B cell (primary cell): ENCODE results near the gene PPP2CA. TPM values are rescaled to one million over a fixed set of nuclear protein-coding genes. Genes with fewer than 3 reads are reported as not detected.
A peak's percentile ranks its signal among the peaks of the same experiment; 100 is the strongest.

Experiments used
- ATAC-seq: fragments of 200-7000 bp; cut with Tn5 transposase; one replicate; pipeline ENCODE4 v1.10.0; 2021; ENCODE audit warnings: low read depth, mild to moderate bottlenecking, moderate number of reproducible peaks, moderate library complexity
- CTCF ChIA-PET: fragments of 350-600 bp; sonication (Branson Sonifier 250); formaldehyde crosslinking; loops from one replicate; lab custom pipeline; 2021; ENCODE audit warnings: antibody characterized with exemption, inconsistent platforms; lab: Charles Lee
- POLR2A ChIA-PET: fragments of 350-600 bp; sonication (Branson Sonifier 250); formaldehyde crosslinking; loops from one replicate; lab custom pipeline; 2021; ENCODE audit warnings: antibody characterized with exemption; lab: Charles Lee
- DNase-seq: peaks from one replicate; pipeline ENCODE4 v3.0.0; 2013
- H2AFZ ChIP-seq: 2 replicates; pipeline ENCODE4 v1.6.1; 2012; ENCODE audit warnings: mild to moderate bottlenecking, low read depth, low read length; ENCODE audit not compliant: insufficient read depth, poor library complexity, severe bottlenecking
- H3K27ac ChIP-seq, 2 donors: 1 replicate in 1 of 2; 2 replicates in 1 of 2; pipeline ENCODE4 v1.5.1; 2012 to 2013; ENCODE audit warnings: low read length in 2 of 2, mild to moderate bottlenecking in 2 of 2, moderate library complexity in 1 of 2
- H3K27me3 ChIP-seq, 4 experiments: fragments of 200-600 bp in 1 of 4; sonication (generic) in 1 of 4; replicated peaks in 1 of 4; 1 replicate in 2 of 4; 2 replicates in 2 of 4; pipeline versions ENCODE4 v1.6.1 to v1.7.0; 2013 to 2016; ENCODE audit warnings: low read length in 3 of 4, mild to moderate bottlenecking in 2 of 4, mixed read lengths in 1 of 4, moderate library complexity in 1 of 4; ENCODE audit not compliant: insufficient read depth in 4 of 4, control insufficient read depth in 3 of 4; ENCODE audit errors: control extremely low read depth in 1 of 4
- H3K36me3 ChIP-seq, 2 experiments: replicated peaks in 1 of 2; 1 replicate in 1 of 2; 2 replicates in 1 of 2; pipeline versions ENCODE4 v1.6.1 to v1.7.1; 2013; ENCODE audit warnings: low read length in 1 of 2; ENCODE audit not compliant: insufficient read depth in 2 of 2, control insufficient read depth in 1 of 2; ENCODE audit errors: control extremely low read depth in 1 of 2, extremely low read depth in 1 of 2
- H3K4me1 ChIP-seq, 2 donors: fragments of 200-600 bp in 1 of 2; sonication (generic) in 1 of 2; 1 replicate in 1 of 2; 2 replicates in 1 of 2; pipeline versions ENCODE4 v1.5.1 to v1.6.1; 2013 to 2017; ENCODE audit warnings: low read length in 2 of 2; ENCODE audit not compliant: control insufficient read depth in 2 of 2, insufficient read depth in 2 of 2
- H3K4me2 ChIP-seq: replicated peaks from 2 replicates; pipeline ENCODE3; 2012; ENCODE audit warnings: mild to moderate bottlenecking, low read depth, low read length; ENCODE audit not compliant: poor library complexity, severe bottlenecking
- H3K4me3 ChIP-seq, 5 experiments: fragments of 200-600 bp in 1 of 5; sonication (generic) in 1 of 5; 1 replicate in 3 of 5; 2 replicates in 2 of 5; pipeline versions ENCODE4 v1.5.1 to v1.7.0; 2011 to 2016; ENCODE audit warnings: low read length in 4 of 5, mild to moderate bottlenecking in 4 of 5, low read depth in 2 of 5, control low read depth in 1 of 5, moderate library complexity in 1 of 5; ENCODE audit not compliant: insufficient read depth in 1 of 5; ENCODE audit errors: control extremely low read depth in 1 of 5, extremely low read depth in 1 of 5
- H3K79me2 ChIP-seq: fragments of 200-600 bp; sonication (generic); one replicate; pipeline ENCODE4 v1.6.0; 2016; ENCODE audit warnings: low read length; ENCODE audit not compliant: control insufficient read depth, insufficient read depth
- H3K9ac ChIP-seq: fragments of 200-600 bp; sonication (generic); 2 replicates; pipeline ENCODE4 v1.6.1; 2017; ENCODE audit warnings: mild to moderate bottlenecking, low read length, moderate library complexity
- H3K9me3 ChIP-seq, 3 donors: one replicate each; pipeline versions ENCODE4 v1.6.1 to v1.7.1; 2013; ENCODE audit warnings: low read length in 2 of 3; ENCODE audit not compliant: control insufficient read depth in 2 of 3, insufficient read depth in 1 of 3; ENCODE audit errors: control extremely low read depth in 1 of 3
- H4K20me1 ChIP-seq: 2 replicates; pipeline ENCODE4 v1.6.0; 2012; ENCODE audit warnings: mild to moderate bottlenecking, low read length; ENCODE audit not compliant: insufficient read depth, control insufficient read depth, poor library complexity, severe bottlenecking
- H3K27ac Mint-ChIP-seq: one replicate; pipeline ENCODE4 v1.8.0; 2021; ENCODE audit warnings: mixed read lengths
- H3K27me3 Mint-ChIP-seq: one replicate; pipeline ENCODE4 v1.8.0; 2021; ENCODE audit warnings: mixed read lengths
- H3K4me1 Mint-ChIP-seq: one replicate; pipeline ENCODE4 v1.8.0; 2021; ENCODE audit warnings: mixed read lengths
- H3K4me3 Mint-ChIP-seq: one replicate; pipeline ENCODE4 v1.8.0; 2021; ENCODE audit warnings: mixed read lengths
- H3K9me3 Mint-ChIP-seq: one replicate; pipeline ENCODE4 v1.8.0; 2022; ENCODE audit warnings: mixed read lengths; ENCODE audit not compliant: insufficient read depth
- CTCF ChIP-seq: fragments of 200-600 bp; IDR thresholded peaks from one replicate; pipeline ENCODE4 v1.8.0; 2022; ENCODE audit warnings: antibody characterized with exemption, mild to moderate bottlenecking
- EZH2 ChIP-seq: IDR thresholded peaks from 2 replicates; pipeline ENCODE4 v1.6.1; 2012; ENCODE audit warnings: borderline replicate concordance, low read depth, mild to moderate bottlenecking, moderate library complexity, low read length; ENCODE audit not compliant: insufficient read depth, poor library complexity, severe bottlenecking
- WGBS: methylation state at CpG from one replicate; pipeline ENCODE4 v1.1.5; 2013; ENCODE audit warnings: missing lambda C conversion rate; ENCODE audit not compliant: insufficient coverage; 5-methylcytosine and 5-hydroxymethylcytosine counted together
- intact Hi-C: fragments of 100-400 bp; cut with micrococcal nuclease; formaldehyde crosslinking; loops from one replicate; pipeline ENCODE4 v1.10.0; 2022
- polyA plus RNA-seq: library from polyadenylated mRNA; depleted of rRNA; stranded (reverse); fragments of >200 nt; gene quantifications from 2 replicates; pipeline ENCODE4 v1.2.3, GENCODE V29; 2012
- total RNA-seq, 2 donors: library from RNA; stranded (reverse); fragments of 120-200 nt in 1 of 2; gene quantifications; 1 replicate in 1 of 2; 2 replicates in 1 of 2; pipeline versions ENCODE4 v1.2.3 to v1.2.4, GENCODE V29; 2013 to 2022

PPP2CA gene
- total and polyA plus RNA-seq, 2 donors (not counting 1 experiment from before 2014, with no cell fraction given) = 82.3 to 86.2 TPM

- Mint-ChIP-seq H3K9me3 (no peaks in the 10 kb centered on the region), H3K27me3 (no peaks in the 10 kb centered on the region), H3K4me1 (peaks cover 6% of the 10 kb centered on the region), H3K4me3 (no peak overlapping the region), H3K27ac (peak overlapping the region; percentile 15)
- H2AFZ ChIP-seq = no peak overlapping the region
- POLR2A ChIA-PET = interaction anchor here (0.5 to 0.6 kb wide), 2 partner anchors 111 to 1621 kb away, joined by 3 read pairs; no protein-coding TSS in a partner anchor
- no peaks in the 10 kb centered on the region for H3K4me1 ChIP-seq
- no peak overlapping the region for H3K4me3 ChIP-seq
- H3K79me2 ChIP-seq = peaks cover 31% of the 10 kb centered on the region
- no peaks in the 10 kb centered on the region for H3K27me3 ChIP-seq
- peaks cover 64% of the 10 kb centered on the region for H4K20me1 ChIP-seq
- no peak for TF ChIP-seq EZH2
- no peak for TF ChIP-seq CTCF
- intact Hi-C loops = loop anchor here (10.0 kb wide), 1 partner anchor 1032 kb away; no protein-coding TSS in a partner anchor
- no peak for ATAC-seq
- no peak overlapping the region for H3K4me2 ChIP-seq
- CTCF ChIA-PET = interaction anchor here (0.7 to 25.7 kb wide), 10 partner anchors 8 to 107 kb away, joined by 3 to 644 read pairs (median 3); no protein-coding TSS in a partner anchor
- H3K27ac ChIP-seq = peak overlapping the region in 1 of 2 donors; percentile 29
- no peak overlapping the region for H3K9ac ChIP-seq
- WGBS = 98% methylated on average over 3 of the region's 4 CpGs
- no peaks in the 10 kb centered on the region for H3K9me3 ChIP-seq
- peaks cover 5 to 80% of the 10 kb centered on the region in 2 experiments for H3K36me3 ChIP-seq
- DNase-seq = peak; percentile 22
Measured at GRCh38 chr5:134146651-134147518, 79.0 kb downstream of the PPP2CA start.
